Suprapubic skin (tissue), 3 donors: ENCODE measurements around the gene IKZF1.

ENCODE experiments used
- CTCF ChIP-seq, 2 donors: fragments of 200-600 bp in 1 of 2; fragments of 450-650 bp in 1 of 2; sonication (generic) in 1 of 2; IDR thresholded peaks; one replicate each; pipeline ENCODE4 v1.5.1; 2016 to 2019; ENCODE audit warnings: antibody characterized with exemption in 2 of 2, mild to moderate bottlenecking in 1 of 2, moderate library complexity in 1 of 2
- POLR2A ChIP-seq, 2 donors: fragments of 450-650 bp; IDR thresholded peaks; one replicate each; pipeline ENCODE4 v1.6.1; 2017; ENCODE audit warnings: antibody characterized with exemption in 2 of 2, mild to moderate bottlenecking in 2 of 2, moderate library complexity in 2 of 2

GRCh38 chr7:50397320-50397970 is 92.9 kb downstream of the IKZF1 start:
- no peak for TF ChIP-seq CTCF (IDR thresholded peaks at IDR 0.05)
- no peak for TF ChIP-seq POLR2A (IDR thresholded peaks at IDR 0.05)
